Spleen (tissue), 7 donors: ENCODE measurements around the gene PICALM.

Source experiments
- POLR2AphosphoS5 ChIP-seq, 3 donors: sonication (generic); formaldehyde crosslinking; IDR thresholded peaks; one replicate each; pipeline ENCODE4 v1.5.1; 2017; ENCODE audit warnings: antibody characterized with exemption in 3 of 3
- TF ChIP-seq, protein P1 (sequence below), 11 experiments: fragments of 200-600 bp in 7 of 11; fragments of 450-650 bp in 4 of 11; sonication (generic) in 4 of 11; IDR thresholded peaks in 8 of 11; conservative IDR thresholded peaks in 3 of 11; 1 replicate in 7 of 11; 2 replicates in 4 of 11; pipeline versions ENCODE4 v1.4.0 to v1.8.0; 2016 to 2021; ENCODE audit warnings: antibody characterized with exemption in 11 of 11, inconsistent platforms in 4 of 11, mild to moderate bottlenecking in 1 of 11
- donor health status: DM: no; HTN: no; CAD: no; lungs with moderate emphysema.
- donor health status: DM: no; HTN: no; CAD: no.
- donor health status: DM: no; HTN: no; CAD: no.

DNA sequence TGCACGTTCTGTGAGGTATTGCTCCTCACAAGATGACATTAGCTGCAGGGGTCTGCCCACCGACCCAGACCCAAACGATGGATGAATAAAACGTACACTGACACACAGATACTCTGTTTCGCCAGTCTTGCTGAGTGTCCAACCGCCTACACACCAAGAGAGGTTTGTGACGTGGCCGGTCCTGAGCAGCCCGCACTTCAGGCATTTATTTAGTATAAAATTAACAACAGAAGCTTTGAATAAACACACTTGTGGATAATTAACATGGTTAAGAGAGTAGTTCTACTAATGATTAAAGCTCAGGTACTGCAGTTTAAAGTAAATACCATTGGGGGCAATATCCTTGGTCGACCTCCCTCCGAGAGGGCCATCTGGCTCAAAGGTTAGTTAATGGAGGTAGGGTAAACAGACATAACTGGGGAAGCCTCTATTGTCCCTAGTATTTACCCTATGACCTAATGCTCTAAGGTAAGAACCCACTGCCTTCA is 138.0 kb downstream of the PICALM start:
- TF ChIP-seq, protein P1, sequence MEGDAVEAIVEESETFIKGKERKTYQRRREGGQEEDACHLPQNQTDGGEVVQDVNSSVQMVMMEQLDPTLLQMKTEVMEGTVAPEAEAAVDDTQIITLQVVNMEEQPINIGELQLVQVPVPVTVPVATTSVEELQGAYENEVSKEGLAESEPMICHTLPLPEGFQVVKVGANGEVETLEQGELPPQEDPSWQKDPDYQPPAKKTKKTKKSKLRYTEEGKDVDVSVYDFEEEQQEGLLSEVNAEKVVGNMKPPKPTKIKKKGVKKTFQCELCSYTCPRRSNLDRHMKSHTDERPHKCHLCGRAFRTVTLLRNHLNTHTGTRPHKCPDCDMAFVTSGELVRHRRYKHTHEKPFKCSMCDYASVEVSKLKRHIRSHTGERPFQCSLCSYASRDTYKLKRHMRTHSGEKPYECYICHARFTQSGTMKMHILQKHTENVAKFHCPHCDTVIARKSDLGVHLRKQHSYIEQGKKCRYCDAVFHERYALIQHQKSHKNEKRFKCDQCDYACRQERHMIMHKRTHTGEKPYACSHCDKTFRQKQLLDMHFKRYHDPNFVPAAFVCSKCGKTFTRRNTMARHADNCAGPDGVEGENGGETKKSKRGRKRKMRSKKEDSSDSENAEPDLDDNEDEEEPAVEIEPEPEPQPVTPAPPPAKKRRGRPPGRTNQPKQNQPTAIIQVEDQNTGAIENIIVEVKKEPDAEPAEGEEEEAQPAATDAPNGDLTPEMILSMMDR (IDR thresholded peaks at IDR 0.05 in 8 of 11, conservative IDR thresholded peaks at IDR 0.05 in 3 of 11): no peak
- TF ChIP-seq POLR2AphosphoS5 (IDR thresholded peaks at IDR 0.05): no peak
